H9 (cell line): ENCODE results near the gene BCKDHA. TPM values are rescaled to one million over a fixed set of nuclear protein-coding genes. Genes with fewer than 3 reads are reported as not detected.

Source experiments
- DNase-seq: peaks from one replicate; pipeline ENCODE4 v3.0.0-alpha.2; 2017
- H2AFZ ChIP-seq: one replicate; pipeline ENCODE4 v1.6.1; 2013; ENCODE audit warnings: mild to moderate bottlenecking, low read length, control low read depth, moderate library complexity
- H2AK5ac ChIP-seq: 2 replicates; pipeline ENCODE4 v1.6.1; 2013; ENCODE audit warnings: low read length, control low read depth, mixed read lengths; ENCODE audit not compliant: insufficient read length
- H2BK120ac ChIP-seq: one replicate; pipeline ENCODE4 v1.6.1; 2013; ENCODE audit warnings: low read depth, mild to moderate bottlenecking, low read length, control low read depth, inconsistent platforms; ENCODE audit not compliant: poor library complexity, severe bottlenecking
- H2BK12ac ChIP-seq: 2 replicates; pipeline ENCODE4 v1.6.1; 2013; ENCODE audit warnings: low read length, control low read depth, mixed read lengths, low read depth; ENCODE audit not compliant: insufficient read length
- H2BK15ac ChIP-seq: 2 replicates; pipeline ENCODE4 v1.6.1; 2013; ENCODE audit warnings: low read depth, low read length, control low read depth
- H2BK20ac ChIP-seq: one replicate; pipeline ENCODE4 v1.6.1; 2013; ENCODE audit warnings: low read depth, mild to moderate bottlenecking, low read length, control low read depth, inconsistent platforms; ENCODE audit not compliant: poor library complexity, severe bottlenecking
- H2BK5ac ChIP-seq: 2 replicates; pipeline ENCODE4 v1.6.1; 2013; ENCODE audit warnings: low read length, control low read depth, mixed read lengths; ENCODE audit not compliant: insufficient read length
- H3K14ac ChIP-seq: 2 replicates; pipeline ENCODE4 v1.6.1; 2013; ENCODE audit warnings: low read length, control low read depth; ENCODE audit not compliant: insufficient read depth
- H3K18ac ChIP-seq: 2 replicates; pipeline ENCODE4 v1.6.1; 2013; ENCODE audit warnings: low read depth, mild to moderate bottlenecking, mixed read lengths, low read length, control low read depth; ENCODE audit not compliant: insufficient read length
- H3K23ac ChIP-seq: 2 replicates; pipeline ENCODE4 v1.6.1; 2013; ENCODE audit warnings: low read length, control low read depth, mixed read lengths, low read depth; ENCODE audit not compliant: insufficient read length
- H3K23me2 ChIP-seq: 2 replicates; pipeline ENCODE4 v1.6.1; 2013; ENCODE audit warnings: low read depth, mild to moderate bottlenecking, mixed read lengths, low read length, control low read depth; ENCODE audit not compliant: insufficient read length, poor library complexity, severe bottlenecking
- H3K27ac ChIP-seq: 2 replicates; pipeline ENCODE4 v1.5.1; 2013; ENCODE audit warnings: low read length, control low read depth, mixed read lengths, low read depth; ENCODE audit not compliant: insufficient read length
- H3K27me3 ChIP-seq: 2 replicates; pipeline ENCODE4 v1.6.1; 2013; ENCODE audit warnings: low read length, control low read depth, inconsistent platforms; ENCODE audit not compliant: insufficient read depth
- H3K4ac ChIP-seq: 2 replicates; pipeline ENCODE4 v1.6.1; 2013; ENCODE audit warnings: low read depth, mild to moderate bottlenecking, control low read depth, inconsistent platforms, low read length, moderate library complexity
- H3K4me1 ChIP-seq: 2 replicates; pipeline ENCODE4 v1.6.1; 2013; ENCODE audit warnings: low read length, control low read depth, inconsistent platforms; ENCODE audit not compliant: insufficient read depth
- H3K4me2 ChIP-seq: 2 replicates; pipeline ENCODE4 v1.6.1; 2013; ENCODE audit warnings: low read length, control low read depth, mixed read lengths; ENCODE audit not compliant: insufficient read length, insufficient read depth
- H3K56ac ChIP-seq: 2 replicates; pipeline ENCODE4 v1.6.1; 2013; ENCODE audit warnings: low read depth, mild to moderate bottlenecking, mixed read lengths, low read length, control low read depth; ENCODE audit not compliant: insufficient read length
- H3K79me1 ChIP-seq: 2 replicates; pipeline ENCODE4 v1.6.1; 2013; ENCODE audit warnings: low read depth, mild to moderate bottlenecking, moderate library complexity, low read length, control low read depth, inconsistent platforms; ENCODE audit not compliant: insufficient read depth, poor library complexity, severe bottlenecking
- H3K79me2 ChIP-seq: 2 replicates; pipeline ENCODE4 v1.6.1; 2013; ENCODE audit warnings: low read length, control low read depth, inconsistent platforms; ENCODE audit not compliant: insufficient read depth
- H3K9ac ChIP-seq: 2 replicates; pipeline ENCODE4 v1.6.1; 2013; ENCODE audit warnings: low read length, control low read depth, mixed read lengths; ENCODE audit not compliant: insufficient read length; ENCODE audit errors: extremely low read depth
- H3K9me3 ChIP-seq: one replicate; pipeline ENCODE4 v1.6.1; 2013; ENCODE audit warnings: low read depth, low read length, inconsistent platforms; ENCODE audit not compliant: control insufficient read depth
- H3T11ph ChIP-seq: one replicate; pipeline ENCODE4 v1.6.1; 2013; ENCODE audit warnings: mild to moderate bottlenecking, low read length, control low read depth, inconsistent platforms
- H4K20me1 ChIP-seq: one replicate; pipeline ENCODE4 v1.6.1; 2013; ENCODE audit not compliant: control insufficient read depth, insufficient read length, insufficient read depth
- H4K5ac ChIP-seq: 2 replicates; pipeline ENCODE4 v1.6.1; 2013; ENCODE audit warnings: low read depth, mild to moderate bottlenecking, mixed read lengths, low read length, control low read depth; ENCODE audit not compliant: insufficient read length
- H4K8ac ChIP-seq: replicated peaks from 2 replicates; pipeline ENCODE4 v1.6.1; 2013; ENCODE audit warnings: low read length, control low read depth, mixed read lengths, low read depth; ENCODE audit not compliant: insufficient read length
- H4K91ac ChIP-seq: 2 replicates; pipeline ENCODE4 v1.6.1; 2013; ENCODE audit warnings: low read depth, mild to moderate bottlenecking, moderate library complexity, mixed read lengths, low read length, control low read depth; ENCODE audit not compliant: insufficient read length
- H3K27ac Mint-ChIP-seq, 3 experiments: 2 replicates in 2 of 3; 3 replicates in 1 of 3; pipeline ENCODE4 v1.8.0; 2020 to 2021; ENCODE audit warnings: mixed read lengths in 3 of 3, mild to moderate bottlenecking in 1 of 3, moderate library complexity in 1 of 3
- H3K27me3 Mint-ChIP-seq: 2 replicates; pipeline ENCODE4 v1.8.0; 2021; ENCODE audit warnings: low read depth, mild to moderate bottlenecking, moderate library complexity, mixed read lengths
- H3K36me3 Mint-ChIP-seq, 3 experiments: 2 replicates in 2 of 3; 3 replicates in 1 of 3; pipeline ENCODE4 v1.8.0; 2020 to 2021; ENCODE audit warnings: low read depth in 3 of 3, mixed read lengths in 3 of 3; ENCODE audit not compliant: insufficient read depth in 1 of 3
- H3K4me1 Mint-ChIP-seq, 2 experiments: 2 replicates each; pipeline ENCODE4 v1.8.0; 2020; ENCODE audit warnings: mixed read lengths in 2 of 2
- H3K4me3 Mint-ChIP-seq, 2 experiments: 2 replicates in 1 of 2; 3 replicates in 1 of 2; pipeline ENCODE4 v1.8.0; 2020 to 2021; ENCODE audit warnings: mild to moderate bottlenecking in 2 of 2, mixed read lengths in 2 of 2, moderate library complexity in 1 of 2
- H3K9me3 Mint-ChIP-seq, 2 experiments: 2 replicates in 1 of 2; 3 replicates in 1 of 2; pipeline ENCODE4 v1.8.0; 2020; ENCODE audit warnings: mild to moderate bottlenecking in 2 of 2, mixed read lengths in 2 of 2, moderate library complexity in 1 of 2
- WGBS: extraction: QIAGEN DNeasy Blood & Tissue Kit; methylation state at CpG from one replicate; pipeline ENCODE4 v1.1.7; 2013; ENCODE audit warnings: missing lambda C conversion rate, low lambda C conversion rate, mixed read lengths; ENCODE audit not compliant: insufficient read length; ENCODE audit errors: extremely low coverage; 5-methylcytosine and 5-hydroxymethylcytosine counted together
- total RNA-seq: library from RNA; stranded (reverse); gene quantifications from 2 replicates; pipeline ENCODE4 v1.2.1, GENCODE V29; 2021
- TF ChIP-seq, protein P1 (sequence below): fragments of 200-600 bp; sonication (generic); conservative IDR thresholded peaks from 3 replicates; pipeline ENCODE4 v1.8.0; 2021; ENCODE audit warnings: antibody characterized with exemption, mild to moderate bottlenecking

The BCKDHA gene
- total RNA-seq, 1 experiment from 2014 or later, result 21.1 TPM

DNA sequence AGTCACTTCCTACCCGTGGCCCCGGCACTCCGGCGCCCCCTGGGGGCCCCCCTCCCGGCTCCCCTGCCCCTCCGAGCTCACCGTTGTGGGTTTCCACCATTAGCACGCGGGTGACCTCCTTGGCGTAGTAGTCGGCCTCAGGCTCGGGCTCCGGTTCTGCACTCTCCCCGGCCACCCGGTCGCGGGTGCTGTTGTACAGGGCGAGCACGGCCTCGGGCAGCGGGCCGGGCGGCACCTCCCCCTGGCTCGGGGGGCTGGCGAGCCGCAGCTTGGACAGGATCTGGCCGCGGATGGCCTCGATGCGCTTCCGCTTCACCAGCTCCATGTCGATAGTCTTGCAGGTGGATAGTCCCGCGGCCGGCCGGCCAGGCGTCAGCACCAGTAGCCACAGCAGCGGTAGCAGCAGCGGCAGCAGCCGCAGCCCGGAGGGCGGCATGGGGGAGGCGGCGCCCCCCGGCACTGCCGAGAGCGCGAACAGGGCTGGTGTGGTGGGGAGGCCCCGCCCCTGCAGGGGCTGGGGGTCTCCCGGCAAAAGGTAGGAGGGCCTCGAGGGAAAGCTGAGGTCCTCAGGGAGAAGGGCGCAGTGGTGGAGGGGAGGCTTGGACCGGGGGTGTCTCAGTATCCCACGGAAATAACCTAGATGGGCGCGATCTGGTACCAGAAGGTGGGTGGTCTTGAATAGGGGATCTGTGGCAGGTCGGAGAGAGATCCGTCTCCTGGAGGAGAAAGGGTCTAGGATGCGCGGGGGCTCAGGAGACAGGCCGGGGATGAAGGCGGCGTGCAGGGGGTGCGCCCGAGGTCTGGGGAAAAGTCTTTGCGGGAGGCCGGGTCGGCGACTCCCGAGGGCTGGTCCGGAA is 44.8 kb upstream of the BCKDHA start:
- H2BK15ac ChIP-seq, result no peak overlapping the region
- no peak overlapping the region for H3K4ac ChIP-seq
- H3K56ac ChIP-seq, result no peak overlapping the region
- H3K4me1 ChIP-seq, result no peaks in the 10 kb centered on the region; the same call in 1 of the 2 replicates
- WGBS, result no CpG with 5 or more reads among the region's 71 CpGs
- DNase-seq, result peak; percentile 73
- H4K20me1 ChIP-seq, result no peaks in the 10 kb centered on the region
- H3K79me1 ChIP-seq, result no peaks in the 10 kb centered on the region
- H3K18ac ChIP-seq, result no peak overlapping the region
- no peak overlapping the region for H2BK120ac ChIP-seq
- no peak overlapping the region for H2AFZ ChIP-seq
- H2BK12ac ChIP-seq, result no peak overlapping the region
- H3K79me2 ChIP-seq, result no peaks in the 10 kb centered on the region
- H3T11ph ChIP-seq, result no peak overlapping the region
- Mint-ChIP-seq H3K27me3 (peaks cover 44% of the 10 kb centered on the region), H3K4me3 (peak overlapping the region; percentile 75 to 93), H3K36me3 (peaks cover 0 to 18% (median 3%) of the 10 kb centered on the region in 3 experiments; a peak in 4 of 7 replicates), H3K4me1 (peaks cover 21 to 22% of the 10 kb centered on the region in 2 experiments), H3K27ac (no peak overlapping the region), H3K9me3 (no peaks in the 10 kb centered on the region; a peak in 1 of 5 replicates)
- no peak overlapping the region for H3K9ac ChIP-seq
- no peak overlapping the region for H2BK5ac ChIP-seq
- peaks cover 10% of the 10 kb centered on the region; the same call in 1 of the 2 replicates for H3K27me3 ChIP-seq
- no peaks in the 10 kb centered on the region for H3K9me3 ChIP-seq
- H3K23me2 ChIP-seq, result peaks cover 26% of the 10 kb centered on the region
- H4K91ac ChIP-seq, result no peak overlapping the region
- no peak overlapping the region for H4K8ac ChIP-seq
- H3K14ac ChIP-seq, result peak overlapping the region; percentile 55; the same call in 1 of the 2 replicates
- TF ChIP-seq, protein P1, sequence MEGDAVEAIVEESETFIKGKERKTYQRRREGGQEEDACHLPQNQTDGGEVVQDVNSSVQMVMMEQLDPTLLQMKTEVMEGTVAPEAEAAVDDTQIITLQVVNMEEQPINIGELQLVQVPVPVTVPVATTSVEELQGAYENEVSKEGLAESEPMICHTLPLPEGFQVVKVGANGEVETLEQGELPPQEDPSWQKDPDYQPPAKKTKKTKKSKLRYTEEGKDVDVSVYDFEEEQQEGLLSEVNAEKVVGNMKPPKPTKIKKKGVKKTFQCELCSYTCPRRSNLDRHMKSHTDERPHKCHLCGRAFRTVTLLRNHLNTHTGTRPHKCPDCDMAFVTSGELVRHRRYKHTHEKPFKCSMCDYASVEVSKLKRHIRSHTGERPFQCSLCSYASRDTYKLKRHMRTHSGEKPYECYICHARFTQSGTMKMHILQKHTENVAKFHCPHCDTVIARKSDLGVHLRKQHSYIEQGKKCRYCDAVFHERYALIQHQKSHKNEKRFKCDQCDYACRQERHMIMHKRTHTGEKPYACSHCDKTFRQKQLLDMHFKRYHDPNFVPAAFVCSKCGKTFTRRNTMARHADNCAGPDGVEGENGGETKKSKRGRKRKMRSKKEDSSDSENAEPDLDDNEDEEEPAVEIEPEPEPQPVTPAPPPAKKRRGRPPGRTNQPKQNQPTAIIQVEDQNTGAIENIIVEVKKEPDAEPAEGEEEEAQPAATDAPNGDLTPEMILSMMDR, result peak; percentile 65
- H2AK5ac ChIP-seq, result no peak overlapping the region
- no peak overlapping the region for H2BK20ac ChIP-seq
- no peak overlapping the region for H3K23ac ChIP-seq
- H3K27ac ChIP-seq, result no peak overlapping the region
- H3K4me2 ChIP-seq, result peak overlapping the region; percentile 63
- no peak overlapping the region for H4K5ac ChIP-seq
